ENCODE measurements around the gene ADSL.

DNA sequence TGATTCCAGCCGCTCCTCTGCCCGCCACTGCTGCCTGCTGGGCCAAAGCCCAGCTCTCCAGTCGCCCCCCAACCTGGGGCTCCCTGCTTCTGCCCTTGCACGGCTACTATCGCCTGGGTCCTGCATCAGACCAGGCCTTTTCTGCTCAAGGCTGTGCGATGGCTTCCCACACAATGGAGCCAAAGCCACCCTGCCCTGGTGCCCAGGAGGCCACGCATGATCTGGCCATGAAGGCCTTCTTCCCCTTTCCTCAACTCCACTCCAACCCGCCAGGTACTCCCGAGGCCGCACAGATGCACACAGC lies 69.9 kb downstream of the ADSL start:
- TF ChIP-seq CTCF (IDR thresholded peaks at IDR 0.05) (no peak), POLR2A (IDR thresholded peaks at IDR 0.05) (no peak)

All from lower leg skin (tissue), 3 donors.